GM21717 (cell line): ENCODE results near the gene KCNJ11.

Experiments used
- ATAC-seq: cut with Tn5 transposase; IDR thresholded peaks from one replicate; pipeline ENCODE4 v1.9.1; 2021; ENCODE audit warnings: mild to moderate bottlenecking, moderate library complexity; ENCODE audit not compliant: unreplicated experiment

KCNJ11 gene

GRCh38 chr11:17410606-17411379 lies 22.3 kb upstream of the KCNJ11 start:
- ATAC-seq, result no peak

- ATAC-seq, result no peak
These were observed 20.2 kb upstream of the KCNJ11 start for GRCh38 chr11:17408641-17409040.

DNA sequence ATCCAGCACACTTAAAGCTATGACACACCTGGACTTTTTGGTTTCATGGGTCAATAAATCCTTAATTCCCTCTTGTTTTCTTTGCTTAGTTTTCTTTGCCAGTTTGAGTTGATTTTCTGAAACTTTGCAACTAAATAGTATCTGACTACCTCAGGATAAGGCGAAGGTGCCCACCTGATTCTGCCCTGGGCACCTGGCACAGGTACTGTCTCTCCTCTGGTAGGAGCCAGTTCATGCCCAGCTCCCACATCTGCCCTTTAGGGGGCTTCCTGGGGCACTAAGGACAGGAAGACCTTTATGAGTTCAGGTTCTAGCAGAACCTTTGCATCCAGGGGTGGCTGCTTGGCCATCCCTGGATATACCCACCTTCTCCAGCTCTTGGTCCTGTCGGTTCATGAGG lies 19.6 kb upstream of the KCNJ11 start:
- ATAC-seq, result no peak

DNA sequence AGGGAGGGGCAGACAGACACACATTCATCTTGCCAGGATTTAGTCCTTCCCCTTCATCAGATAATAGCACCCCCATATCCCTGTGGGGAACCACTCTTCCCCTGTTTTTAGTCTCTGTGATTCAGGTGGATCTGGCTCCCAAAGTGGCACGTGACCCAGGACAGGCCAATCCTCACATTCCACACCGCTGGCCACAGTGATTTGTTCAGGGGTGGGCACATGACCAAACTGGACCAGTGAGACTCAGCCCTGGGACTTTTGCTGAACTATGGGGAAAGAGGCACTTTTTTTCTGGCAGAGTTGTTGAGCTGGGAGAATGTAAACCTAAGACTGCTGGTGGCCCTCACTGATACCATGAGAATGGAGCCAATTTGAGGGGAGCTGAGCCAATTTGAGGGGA lies 19.1 kb upstream of the KCNJ11 start:
- no peak for ATAC-seq

DNA sequence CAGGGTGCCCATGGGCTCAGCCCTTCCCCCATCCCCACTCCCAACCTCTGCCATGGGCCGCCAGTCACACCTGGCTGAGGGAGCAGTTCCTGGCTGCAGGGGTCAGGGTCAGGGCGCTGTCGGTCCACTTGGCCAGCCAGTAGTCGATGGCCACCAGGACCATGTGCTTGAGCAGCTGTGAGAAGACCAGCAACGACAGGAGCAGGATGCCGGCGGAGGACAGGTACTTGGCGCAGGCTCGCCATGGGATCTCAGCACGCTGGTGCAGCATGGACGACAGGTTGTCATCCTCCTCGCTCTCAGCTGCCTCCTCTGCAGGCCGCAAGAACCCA lies 18.3 kb upstream of the KCNJ11 start:
- no peak for ATAC-seq

- no peak for ATAC-seq
These were observed 17.8 kb upstream of the KCNJ11 start for GRCh38 chr11:17406082-17406817.

GRCh38 chr11:17405232-17406005 lies 17.0 kb upstream of the KCNJ11 start:
- no peak for ATAC-seq

GRCh38 chr11:17403980-17404759 lies 15.7 kb upstream of the KCNJ11 start:
- ATAC-seq, result no peak

- ATAC-seq, result no peak
These were observed 14.0 kb upstream of the KCNJ11 start for GRCh38 chr11:17402486-17402885.

- no peak for ATAC-seq
These were observed 13.4 kb upstream of the KCNJ11 start for GRCh38 chr11:17401841-17402240.

- no peak for ATAC-seq
These were observed 12.9 kb upstream of the KCNJ11 start for GRCh38 chr11:17401316-17401715.

DNA sequence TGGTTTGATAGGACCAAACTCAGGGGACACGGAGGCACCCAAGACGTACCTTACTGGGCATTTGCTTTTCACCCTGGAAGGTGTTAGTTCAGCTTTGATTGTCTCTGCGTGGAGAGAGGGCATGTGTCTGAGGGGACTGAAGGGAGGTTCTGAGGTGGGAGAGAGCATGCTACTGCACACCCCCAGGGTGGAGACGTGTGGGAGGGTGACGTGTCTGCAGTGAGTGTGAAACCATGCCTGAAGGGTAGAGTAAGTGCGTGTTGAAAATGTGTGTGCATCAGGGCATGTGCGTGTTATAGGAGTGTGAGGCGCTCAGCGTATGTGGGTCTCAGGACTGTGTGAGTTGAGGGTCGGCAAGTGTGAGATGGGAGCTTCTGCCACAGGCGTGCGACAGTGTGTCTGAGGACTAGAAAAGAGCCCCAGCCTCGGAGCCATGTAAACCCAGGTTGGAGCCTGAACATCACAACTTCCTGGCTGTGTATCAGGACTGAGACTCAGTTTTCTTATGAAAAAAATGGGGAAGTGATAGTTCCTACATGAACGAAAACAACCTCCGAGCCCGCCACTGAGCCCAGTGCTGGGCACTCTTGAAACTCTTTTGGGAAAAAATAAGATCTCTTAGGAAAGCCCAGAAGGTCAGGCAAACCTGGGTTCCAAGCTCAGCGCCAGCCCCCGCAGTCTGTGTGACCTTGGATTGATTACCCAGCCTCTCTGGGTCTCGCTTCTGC lies 11.8 kb upstream of the KCNJ11 start:
- no peak for ATAC-seq

DNA sequence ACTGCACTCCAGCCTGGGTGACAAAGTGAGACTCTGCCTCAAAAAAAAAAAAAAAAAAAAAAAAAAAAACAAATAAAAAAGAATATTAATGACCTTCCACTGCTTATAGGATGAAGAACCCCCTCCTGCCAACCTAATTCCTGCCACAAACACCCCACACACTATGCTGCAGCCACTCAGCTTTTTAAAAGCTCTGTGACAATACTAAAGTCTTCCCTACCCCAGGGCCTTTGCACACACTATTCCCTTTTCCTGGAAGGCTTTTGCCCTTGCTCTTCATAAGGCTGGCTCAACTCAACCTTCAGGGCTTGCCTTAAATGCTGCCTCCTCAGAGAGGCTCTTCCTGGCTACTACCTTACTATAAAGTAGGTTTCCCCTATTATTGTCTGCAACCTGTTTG lies 10.8 kb upstream of the KCNJ11 start:
- ATAC-seq, result no peak

GRCh38 chr11:17397311-17398002 lies 9.0 kb upstream of the KCNJ11 start:
- ATAC-seq, result no peak

DNA sequence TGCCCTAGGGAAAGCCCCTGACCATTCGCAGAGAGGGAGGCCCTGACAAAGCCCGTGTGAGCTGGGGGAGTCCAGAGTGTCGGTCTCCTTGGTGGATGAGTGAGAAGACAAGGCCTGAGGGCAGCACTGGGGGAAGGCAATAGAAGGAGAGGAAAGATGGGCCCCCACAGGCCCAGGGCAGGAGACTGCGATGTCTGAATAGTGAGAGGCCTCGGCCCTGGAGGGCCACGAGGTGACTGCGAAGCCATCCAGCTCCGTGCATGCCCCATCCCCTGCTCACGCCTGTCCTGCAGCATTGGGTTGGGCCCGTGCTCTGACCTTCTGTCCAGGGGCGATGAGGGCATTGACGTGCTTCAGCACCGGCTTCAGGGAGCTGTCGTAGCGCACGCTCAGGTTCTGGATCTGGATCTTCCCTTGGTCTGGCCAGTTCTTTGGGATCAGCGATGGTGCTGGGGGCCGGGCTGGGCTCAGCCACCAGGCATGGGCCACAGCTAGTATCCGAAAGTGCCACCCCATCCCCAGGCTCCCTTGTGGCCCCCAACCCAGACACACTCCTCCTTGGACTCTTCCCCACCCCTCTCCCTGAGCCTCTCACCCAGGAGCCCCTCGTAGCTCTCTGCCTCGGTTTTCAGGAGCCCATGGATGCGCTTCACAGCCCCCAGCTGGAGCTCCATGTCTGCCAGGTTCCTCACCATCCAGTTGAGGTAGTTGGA lies 8.3 kb upstream of the KCNJ11 start:
- ATAC-seq, result no peak

- ATAC-seq, result no peak
These were observed 7.5 kb upstream of the KCNJ11 start for GRCh38 chr11:17395978-17396377.

- ATAC-seq, result no peak
These were observed 7.1 kb upstream of the KCNJ11 start for GRCh38 chr11:17395554-17395961.

DNA sequence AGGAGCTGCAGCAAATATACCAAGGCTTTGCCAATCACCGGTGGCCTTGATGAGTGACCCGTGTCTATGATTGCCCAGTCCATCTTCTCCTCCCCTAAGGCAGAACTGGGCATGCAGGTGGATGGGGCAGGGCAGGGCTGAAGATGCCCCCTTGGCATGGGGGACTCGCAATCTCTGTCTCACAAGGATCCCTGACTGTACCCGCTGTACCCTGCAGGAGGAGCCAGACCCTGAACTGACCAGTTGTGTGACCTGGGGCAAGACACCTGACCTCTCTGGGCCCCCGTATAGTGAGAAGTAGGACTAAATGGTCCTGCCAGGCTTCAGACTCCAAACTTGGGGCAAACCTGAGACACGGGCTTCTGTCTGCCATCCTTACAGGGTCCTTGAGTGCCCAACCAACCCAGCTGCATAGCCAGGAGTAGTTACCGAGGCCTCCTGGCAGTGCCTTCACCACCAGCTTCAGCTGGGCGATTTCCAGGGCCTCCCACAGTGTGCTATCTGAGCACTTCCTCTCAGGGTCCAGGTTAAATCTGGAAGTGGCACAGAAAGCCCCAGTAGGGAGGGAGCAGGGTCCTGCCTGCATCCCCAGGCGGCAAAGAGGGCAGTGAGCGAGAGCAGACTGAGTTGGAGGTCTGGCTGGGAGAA lies 6.4 kb upstream of the KCNJ11 start:
- no peak for ATAC-seq

- ATAC-seq, result no peak
These were observed 5.0 kb upstream of the KCNJ11 start for GRCh38 chr11:17393472-17393871.
